NCI-H2196 (cell line): Measurements from ENCODE around the gene ANKRD10.
"Not testable (repeated sequence)": the region's sequence is repeated elsewhere in the genome, so short reads cannot be mapped to it uniquely, and the experiment has no call there.

Experiments
- DNase-seq: peaks from one replicate; lab custom pipeline; 2025; ENCODE audit not compliant: unreplicated experiment; lab: John Stamatoyannopoulos, UW

Gene ANKRD10

GRCh38 chr13:110915057-110915873 is at the start of gene ANKRD10:
Gene ANKRD10 (minus strand): TSS chr13:110915069. CDS start chr13:110914934, 135 bp downstream.
- peak; percentile 92 for DNase-seq

GRCh38 chr13:110964229-110965037 is 49.6 kb upstream of the ANKRD10 start:
- no peak for DNase-seq

GRCh38 chr13:110963554-110963970 is 48.7 kb upstream of the ANKRD10 start:
- DNase-seq, result no peak

- no peak for DNase-seq
Observed at GRCh38 chr13:110961959-110962358, 47.1 kb upstream of the ANKRD10 start.

- no peak for DNase-seq
Observed at GRCh38 chr13:110960204-110960603, 45.3 kb upstream of the ANKRD10 start.

GRCh38 chr13:110957931-110958330 is 43.1 kb upstream of the ANKRD10 start:
- DNase-seq, result no peak

GRCh38 chr13:110957181-110957884 is 42.5 kb upstream of the ANKRD10 start:
- no peak for DNase-seq

GRCh38 chr13:110956216-110956615 is 41.3 kb upstream of the ANKRD10 start:
- not testable (repeated sequence) for DNase-seq

- not testable (repeated sequence) for DNase-seq
Observed at GRCh38 chr13:110955608-110956007, 40.7 kb upstream of the ANKRD10 start.

GRCh38 chr13:110955072-110955503 is 40.2 kb upstream of the ANKRD10 start:
- not testable (repeated sequence) for DNase-seq

GRCh38 chr13:110954533-110954920 is 39.7 kb upstream of the ANKRD10 start:
- not testable (repeated sequence) for DNase-seq

GRCh38 chr13:110953833-110954532 is 39.1 kb upstream of the ANKRD10 start:
- DNase-seq, result no peak

GRCh38 chr13:110953416-110953815 is 38.5 kb upstream of the ANKRD10 start:
- no peak for DNase-seq

- not testable (repeated sequence) for DNase-seq
Observed at GRCh38 chr13:110952135-110952534, 37.3 kb upstream of the ANKRD10 start.

- DNase-seq, result no peak
Observed at GRCh38 chr13:110950819-110951570, 36.1 kb upstream of the ANKRD10 start.

GRCh38 chr13:110950356-110950755 is 35.5 kb upstream of the ANKRD10 start:
- DNase-seq, result no peak

GRCh38 chr13:110949628-110950027 is 34.8 kb upstream of the ANKRD10 start:
- no peak for DNase-seq

- DNase-seq, result no peak
Observed at GRCh38 chr13:110949116-110949515, 34.2 kb upstream of the ANKRD10 start.

GRCh38 chr13:110947338-110947737 is 32.5 kb upstream of the ANKRD10 start:
- not testable (repeated sequence) for DNase-seq
